ENCODE data around the gene CLK4.
"Not testable (repeated sequence)": the region's sequence is repeated elsewhere in the genome, so short reads cannot be mapped to it uniquely, and the experiment has no call there.

The CLK4 gene

DNA sequence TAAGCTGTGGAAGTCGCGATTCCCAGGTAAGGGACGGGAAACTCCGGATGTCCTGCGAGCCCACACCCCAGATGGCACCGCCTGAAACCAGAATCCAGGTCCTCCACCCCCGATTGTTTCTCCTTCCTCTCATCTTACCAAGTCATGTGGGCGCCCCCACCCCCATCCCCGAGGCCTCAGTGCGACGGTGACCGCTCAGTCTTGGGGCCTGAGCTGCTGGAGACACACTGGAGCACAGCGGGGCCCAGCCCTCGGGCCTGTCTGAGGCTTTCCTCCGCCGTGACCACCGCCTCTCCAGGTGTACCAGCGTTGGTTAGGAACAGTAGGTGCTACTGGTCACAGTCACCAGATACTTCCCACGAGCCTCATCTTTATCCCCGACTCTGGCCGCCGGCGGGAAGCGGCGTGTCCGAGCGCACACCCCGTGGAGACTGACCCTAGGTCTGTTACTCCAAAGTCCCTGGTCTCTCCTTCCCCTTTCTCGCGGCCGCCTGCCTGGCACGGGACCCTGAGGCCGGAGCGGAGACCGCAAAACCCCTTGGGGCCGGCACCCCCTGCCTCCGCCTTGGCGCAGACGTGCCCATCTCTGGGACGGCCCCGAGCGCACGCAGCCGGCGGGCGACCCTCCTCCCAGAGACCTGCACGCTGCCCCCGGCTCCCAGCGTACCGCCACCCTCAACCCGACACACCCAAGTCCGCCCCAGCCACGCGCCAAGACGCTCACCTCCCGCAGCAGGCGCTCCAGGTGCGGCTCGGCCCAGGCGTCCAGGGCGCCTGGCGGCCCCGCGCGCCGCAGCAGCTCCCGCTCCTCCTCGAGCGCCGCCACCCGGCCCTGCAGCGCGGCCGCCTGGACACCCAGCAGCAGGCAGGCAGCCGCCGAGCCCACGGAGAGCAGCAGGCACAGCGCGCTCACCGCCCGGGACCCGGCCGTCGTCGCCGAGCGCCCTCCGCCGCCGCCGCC, 37.4 kb downstream of the CLK4 start:
- no peak for DNase-seq (ENCODE audit: low read depth)
- TF ChIP-seq CTCF (IDR thresholded peaks at IDR 0.05; ENCODE audit: insufficient read depth, low read depth, low read length, missing control alignments) = no peak
- H3K4me3 ChIP-seq (ENCODE audit: low read depth, low read length) = no peak overlapping the region

DNA sequence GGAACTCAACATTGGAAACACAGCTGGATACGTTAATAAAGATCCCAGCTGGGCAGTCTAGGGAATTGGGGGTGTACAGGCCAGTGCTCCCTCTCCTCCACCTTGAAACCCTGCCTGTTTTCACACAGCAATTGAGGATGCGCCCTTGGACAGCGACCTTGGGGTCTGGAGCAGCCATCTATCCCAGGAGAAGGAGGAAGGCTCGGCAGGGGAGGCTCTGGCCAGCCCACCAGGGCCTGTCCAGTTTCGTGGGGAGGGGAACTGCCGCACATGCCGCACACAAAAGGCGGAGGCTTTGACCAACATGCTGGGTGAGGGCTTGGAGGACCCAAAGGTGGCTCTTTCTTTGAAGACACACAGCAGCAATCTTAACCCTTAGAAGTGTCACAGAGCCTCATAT, 38.1 kb downstream of the CLK4 start:
- DNase-seq (ENCODE audit: low read depth) = no peak
- H3K4me3 ChIP-seq (ENCODE audit: low read depth, low read length) = no peak overlapping the region
- TF ChIP-seq CTCF (IDR thresholded peaks at IDR 0.05; ENCODE audit: insufficient read depth, low read depth, low read length, missing control alignments) = no peak

DNA sequence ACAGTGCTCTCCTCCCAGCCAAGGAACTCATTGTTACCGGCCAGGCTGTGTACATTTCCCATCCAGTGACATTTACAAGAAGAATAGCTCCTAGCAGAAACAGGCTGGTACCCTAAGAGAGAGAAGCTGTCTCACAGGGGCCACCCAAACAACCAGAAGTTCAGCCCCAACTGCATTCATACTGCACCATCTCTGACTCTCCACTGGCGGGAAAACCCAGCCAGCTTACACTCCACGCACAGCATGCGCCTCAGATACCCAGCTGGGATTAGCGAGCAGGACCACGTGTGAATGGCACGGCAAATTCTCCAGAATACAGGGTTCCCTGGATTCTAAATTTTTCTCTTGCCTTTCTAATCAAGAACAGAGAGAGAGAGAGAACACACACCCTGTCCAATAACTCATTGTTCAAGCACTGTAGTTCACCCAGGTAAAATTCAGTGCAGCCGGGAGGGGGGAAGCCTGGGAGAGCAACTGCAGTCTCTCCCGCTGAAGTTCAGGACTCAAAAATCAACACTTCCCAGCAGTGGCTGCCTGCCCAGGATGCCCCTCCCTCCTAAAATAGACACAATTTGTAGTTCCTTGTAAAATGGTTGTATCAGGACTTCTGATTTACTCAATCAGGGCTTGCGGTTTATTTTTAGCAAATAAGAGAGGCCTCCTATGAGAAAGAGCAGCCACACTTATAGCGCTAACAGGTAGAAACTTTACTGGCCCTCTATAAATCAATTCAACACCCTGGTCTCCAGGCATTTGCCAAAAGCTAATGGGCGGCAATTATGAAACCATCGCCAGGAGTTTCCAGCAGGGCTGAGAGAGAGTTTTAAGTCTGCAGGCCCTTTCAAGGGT, 38.9 kb downstream of the CLK4 start:
- no peak overlapping the region for H3K4me3 ChIP-seq (ENCODE audit: low read depth, low read length)
- no peak for DNase-seq (ENCODE audit: low read depth)
- TF ChIP-seq CTCF (IDR thresholded peaks at IDR 0.05; ENCODE audit: insufficient read depth, low read depth, low read length, missing control alignments) = no peak

- no peak for TF ChIP-seq CTCF (IDR thresholded peaks at IDR 0.05; ENCODE audit: insufficient read depth, low read depth, low read length, missing control alignments)
- no peak for DNase-seq (ENCODE audit: low read depth)
- H3K4me3 ChIP-seq (ENCODE audit: low read depth, low read length) = no peak overlapping the region
These were observed 40.5 kb downstream of the CLK4 start for GRCh38 chr5:178586396-178586795.

- peak; percentile 62 for DNase-seq (ENCODE audit: low read depth)
- not testable (repeated sequence) for H3K4me3 ChIP-seq (ENCODE audit: low read depth, low read length)
These were observed 41.4 kb downstream of the CLK4 start for GRCh38 chr5:178585421-178585820.

GRCh38 chr5:178583279-178583678, 43.6 kb downstream of the CLK4 start:
- no peak for TF ChIP-seq CTCF (IDR thresholded peaks at IDR 0.05; ENCODE audit: insufficient read depth, low read depth, low read length, missing control alignments)
- DNase-seq (ENCODE audit: low read depth) = no peak
- no peak overlapping the region for H3K4me3 ChIP-seq (ENCODE audit: low read depth, low read length)

DNA sequence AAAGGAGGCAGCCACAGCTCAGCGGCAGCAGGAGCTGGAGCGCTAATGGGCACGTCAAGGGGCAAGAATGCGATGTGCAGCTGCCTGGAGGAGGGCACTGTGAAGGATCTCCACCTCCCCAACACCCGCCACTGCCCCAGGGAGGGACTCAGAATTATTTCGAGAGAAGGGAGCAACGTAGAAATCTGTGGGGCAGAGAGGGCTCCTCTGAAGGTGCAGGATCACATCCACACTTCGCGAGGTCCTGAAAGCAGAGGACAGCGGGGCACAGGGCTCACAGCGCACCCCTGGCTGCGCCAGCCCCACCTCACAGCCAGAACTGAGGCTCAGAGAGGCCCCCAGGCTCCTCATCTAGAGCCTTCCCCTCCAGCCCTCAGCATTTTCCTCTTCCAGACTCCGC, 44.6 kb downstream of the CLK4 start:
- no peak for DNase-seq (ENCODE audit: low read depth)
- no peak for TF ChIP-seq CTCF (IDR thresholded peaks at IDR 0.05; ENCODE audit: insufficient read depth, low read depth, low read length, missing control alignments)
- no peak overlapping the region for H3K4me3 ChIP-seq (ENCODE audit: low read depth, low read length)
